Measurements from ENCODE around the gene NR2C1.

GRCh38 chr12:95072900-95073697 lies at the start of gene NR2C1:
- TF ChIP-seq POLR2A (IDR thresholded peaks at IDR 0.05): peak in 2 of 4 donors; percentile 37 to 66
- peak in 4 of 6 experiments; percentile 70 to 95 (median 88) for TF ChIP-seq CTCF (IDR thresholded peaks at IDR 0.05)
- TF ChIP-seq EP300 (IDR thresholded peaks at IDR 0.05): no peak
- peak in 1 of 2 donors; percentile 83 for TF ChIP-seq POLR2AphosphoS5 (IDR thresholded peaks at IDR 0.05)
